Uterus (tissue), 2 donors: ENCODE data around the gene SRL.

Experiments
- POLR2A ChIP-seq, 2 donors: fragments of 450-650 bp; IDR thresholded peaks; one replicate each; pipeline ENCODE4 v1.6.1; 2016; ENCODE audit warnings: antibody characterized with exemption in 2 of 2, mild to moderate bottlenecking in 1 of 2, moderate library complexity in 1 of 2
- TF ChIP-seq, protein P1 (sequence below), 4 experiments: fragments of 200-600 bp in 2 of 4; fragments of 450-650 bp in 2 of 4; sonication (generic) in 2 of 4; IDR thresholded peaks; one replicate each; pipeline ENCODE4 v1.5.1; 2016 to 2019; ENCODE audit warnings: antibody characterized with exemption in 4 of 4, mild to moderate bottlenecking in 2 of 4, moderate library complexity in 1 of 4

DNA sequence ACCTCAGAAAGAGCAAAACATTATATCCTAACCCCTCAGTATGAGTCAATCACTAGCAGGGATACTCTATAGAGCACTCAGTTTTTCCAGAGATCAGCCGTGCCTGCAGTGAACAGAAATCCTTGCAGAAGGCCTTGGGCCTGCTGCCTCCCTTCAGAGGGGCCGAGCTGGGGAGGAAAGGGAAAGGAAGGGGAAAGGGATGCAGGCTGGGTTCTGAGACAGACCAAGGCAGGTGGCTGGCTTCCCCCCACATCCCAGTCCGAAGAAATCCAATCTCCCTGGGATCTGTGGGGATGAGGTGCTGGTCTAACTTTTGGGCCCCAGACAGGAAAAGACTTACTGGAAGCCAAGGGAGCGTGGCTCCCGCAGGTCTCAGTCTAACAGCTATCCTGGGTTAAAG lies 25.3 kb downstream of the SRL start:
- TF ChIP-seq, protein P1, sequence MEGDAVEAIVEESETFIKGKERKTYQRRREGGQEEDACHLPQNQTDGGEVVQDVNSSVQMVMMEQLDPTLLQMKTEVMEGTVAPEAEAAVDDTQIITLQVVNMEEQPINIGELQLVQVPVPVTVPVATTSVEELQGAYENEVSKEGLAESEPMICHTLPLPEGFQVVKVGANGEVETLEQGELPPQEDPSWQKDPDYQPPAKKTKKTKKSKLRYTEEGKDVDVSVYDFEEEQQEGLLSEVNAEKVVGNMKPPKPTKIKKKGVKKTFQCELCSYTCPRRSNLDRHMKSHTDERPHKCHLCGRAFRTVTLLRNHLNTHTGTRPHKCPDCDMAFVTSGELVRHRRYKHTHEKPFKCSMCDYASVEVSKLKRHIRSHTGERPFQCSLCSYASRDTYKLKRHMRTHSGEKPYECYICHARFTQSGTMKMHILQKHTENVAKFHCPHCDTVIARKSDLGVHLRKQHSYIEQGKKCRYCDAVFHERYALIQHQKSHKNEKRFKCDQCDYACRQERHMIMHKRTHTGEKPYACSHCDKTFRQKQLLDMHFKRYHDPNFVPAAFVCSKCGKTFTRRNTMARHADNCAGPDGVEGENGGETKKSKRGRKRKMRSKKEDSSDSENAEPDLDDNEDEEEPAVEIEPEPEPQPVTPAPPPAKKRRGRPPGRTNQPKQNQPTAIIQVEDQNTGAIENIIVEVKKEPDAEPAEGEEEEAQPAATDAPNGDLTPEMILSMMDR (IDR thresholded peaks at IDR 0.05), result no peak
- no peak for TF ChIP-seq POLR2A (IDR thresholded peaks at IDR 0.05)
